PC-9 (cell line): ENCODE results near the gene AHCTF1. TPM values are rescaled to one million over a fixed set of nuclear protein-coding genes. Genes with fewer than 3 reads are reported as not detected.
"Not testable (repeated sequence)": the region's sequence is repeated elsewhere in the genome, so short reads cannot be mapped to it uniquely, and the experiment has no call there.

Experiments used
- BruUV-seq: library from RNA; stranded (reverse); fragments of 400-500 nt; replicated peaks from 2 replicates; lab custom pipeline; 2021; lab: Mats Ljungman, UMichigan
- CTCF ChIA-PET: fragments of 300-600 bp; sonication (Branson Sonifier 250); formaldehyde crosslinking; loops from one replicate; lab custom pipeline; 2022; ENCODE audit warnings: antibody characterized with exemption; lab: Charles Lee
- POLR2A ChIA-PET: fragments of 300-600 bp; sonication (Branson Sonifier 250); formaldehyde crosslinking; loops from one replicate; lab custom pipeline; 2022; ENCODE audit warnings: antibody characterized with exemption; ENCODE audit not compliant: unreplicated experiment; lab: Charles Lee
- DNase-seq, 2 experiments: peaks; one replicate each; pipeline versions ENCODE4 v3.0.0 to v3.0.0-alpha.2; 2015 to 2022; ENCODE audit warnings: mixed read lengths in 1 of 2
- H2AFZ ChIP-seq: fragments of 200-600 bp; sonication (generic); 2 replicates; pipeline ENCODE4 v1.8.1; 2017; ENCODE audit warnings: antibody characterized with exemption
- H3F3A ChIP-seq: fragments of 200-600 bp; sonication (generic); 2 replicates; pipeline ENCODE4 v1.8.1; 2017; ENCODE audit warnings: antibody characterized with exemption, mild to moderate bottlenecking, low read depth; ENCODE audit not compliant: insufficient read depth
- H3K27ac ChIP-seq: fragments of 200-600 bp; sonication (generic); 2 replicates; pipeline ENCODE4 v1.6.1; 2016; ENCODE audit warnings: mixed run types
- H3K27me3 ChIP-seq: fragments of 200-600 bp; sonication (generic); 2 replicates; pipeline ENCODE4 v1.6.1; 2016; ENCODE audit warnings: low read depth, mixed run types; ENCODE audit not compliant: insufficient read depth
- H3K36me3 ChIP-seq: fragments of 200-600 bp; sonication (generic); 2 replicates; pipeline ENCODE4 v1.6.1; 2016; ENCODE audit warnings: low read depth, mixed run types
- H3K4me1 ChIP-seq: fragments of 200-600 bp; sonication (generic); replicated peaks from 2 replicates; pipeline ENCODE4 v1.6.1; 2016; ENCODE audit warnings: mixed run types; ENCODE audit not compliant: insufficient read depth
- H3K4me2 ChIP-seq: fragments of 200-600 bp; sonication (generic); 2 replicates; pipeline ENCODE4 v1.6.1; 2017; ENCODE audit warnings: mixed run types
- H3K4me3 ChIP-seq: fragments of 200-600 bp; sonication (generic); 2 replicates; pipeline ENCODE4 v1.6.1; 2016; ENCODE audit warnings: mixed run types
- H3K79me2 ChIP-seq: fragments of 200-600 bp; sonication (generic); 2 replicates; pipeline ENCODE4 v1.6.1; 2017; ENCODE audit warnings: low read depth, mixed run types
- H3K9me2 ChIP-seq: fragments of 200-600 bp; sonication (generic); 2 replicates; pipeline ENCODE4 v1.8.1; 2017; ENCODE audit warnings: mild to moderate bottlenecking; ENCODE audit not compliant: insufficient read depth
- H3K9me3 ChIP-seq: fragments of 200-600 bp; sonication (generic); 2 replicates; pipeline ENCODE4 v1.8.1; 2016; ENCODE audit warnings: low read depth; ENCODE audit not compliant: insufficient read depth
- H4K20me1 ChIP-seq: fragments of 200-600 bp; sonication (generic); 2 replicates; pipeline ENCODE4 v1.8.1; 2017; ENCODE audit not compliant: insufficient read depth
- CTCF ChIP-seq: fragments of 200-600 bp; sonication (generic); conservative IDR thresholded peaks from 2 replicates; pipeline ENCODE4 v1.6.1; 2017; ENCODE audit warnings: mixed run types, antibody characterized with exemption, mild to moderate bottlenecking, moderate library complexity
- EZH2 ChIP-seq: fragments of 200-600 bp; sonication (generic); IDR thresholded peaks from 2 replicates; pipeline ENCODE4 v1.8.0; 2017; ENCODE audit warnings: antibody characterized with exemption, low read depth
- intact Hi-C: fragments of 100-400 bp; cut with micrococcal nuclease; formaldehyde crosslinking; loops from one replicate; pipeline ENCODE4 v1.10.0; 2022; ENCODE audit not compliant: unreplicated experiment
- total RNA-seq: library from RNA; stranded (reverse); gene quantifications from 2 replicates; pipeline ENCODE4 v1.2.3, GENCODE V29; 2021

AHCTF1 gene
- total RNA-seq, 1 experiment from 2014 or later = 34.3 TPM

- ChIA-PET POLR2A (no interaction called here), CTCF (no interaction called here)
- BruUV-seq = no TSS peak
Observed at GRCh38 chr1:246921481-246921880, 10.3 kb downstream of the AHCTF1 start.

GRCh38 chr1:246919902-246920301 lies 11.8 kb downstream of the AHCTF1 start:
- DNase-seq = no peak
- peaks cover 35% of the 10 kb centered on the region for H4K20me1 ChIP-seq
- TF ChIP-seq EZH2 (no peak), CTCF (no peak)
- peaks cover 16% of the 10 kb centered on the region; the same call in 1 of the 2 replicates for H3K36me3 ChIP-seq
- no TSS peak for BruUV-seq
- peaks cover 76% of the 10 kb centered on the region for H3K79me2 ChIP-seq
- H3F3A ChIP-seq = no peaks in the 10 kb centered on the region; the same call in 1 of the 2 replicates
- CTCF ChIA-PET = no interaction called here
- no peak overlapping the region for H3K4me2 ChIP-seq
- no peak overlapping the region for H2AFZ ChIP-seq
- no peaks in the 10 kb centered on the region for H3K9me3 ChIP-seq
- H3K27ac ChIP-seq = no peak overlapping the region
- intact Hi-C loops = no loop called here
- no peaks in the 10 kb centered on the region for H3K27me3 ChIP-seq
- no peaks in the 10 kb centered on the region for H3K9me2 ChIP-seq
- H3K4me1 ChIP-seq = no peaks in the 10 kb centered on the region
- no peak overlapping the region for H3K4me3 ChIP-seq
- POLR2A ChIA-PET = no interaction called here

More at GRCh38 chr1:246921481-246921880, 10.3 kb downstream of the AHCTF1 start:
- Histone ChIP-seq H3K36me3 (peaks cover 9% of the 10 kb centered on the region; the same call in 1 of the 2 replicates), H3K4me1 (no peaks in the 10 kb centered on the region), H3K9me3 (no peaks in the 10 kb centered on the region), H3K27me3 (no peaks in the 10 kb centered on the region), H2AFZ (no peak overlapping the region), H3K27ac (no peak overlapping the region), H3F3A (no peaks in the 10 kb centered on the region; the same call in 1 of the 2 replicates), H3K4me3 (no peak overlapping the region), H3K79me2 (peaks cover 91% of the 10 kb centered on the region), H4K20me1 (peaks cover 44% of the 10 kb centered on the region), H3K9me2 (no peaks in the 10 kb centered on the region), H3K4me2 (no peak overlapping the region)
- intact Hi-C loops = no loop called here
- no peak for DNase-seq
- no peak for TF ChIP-seq EZH2
- no peak for TF ChIP-seq CTCF

- H3K4me1 ChIP-seq, H3K9me2 ChIP-seq, DNase-seq, H3K9me3 ChIP-seq, H3K27ac ChIP-seq, H3K4me2 ChIP-seq, H3K27me3 ChIP-seq, BruUV-seq, H2AFZ ChIP-seq, intact Hi-C loops, H3F3A ChIP-seq, CTCF ChIA-PET, POLR2A ChIA-PET, H3K4me3 ChIP-seq: not testable (repeated sequence)
- peaks cover 14% of the 10 kb centered on the region; the same call in 1 of the 2 replicates for H4K20me1 ChIP-seq
- peaks cover 44% of the 10 kb centered on the region for H3K79me2 ChIP-seq
- H3K36me3 ChIP-seq = peaks cover 19% of the 10 kb centered on the region; the same call in 1 of the 2 replicates
Observed at GRCh38 chr1:246916026-246916923, 15.5 kb downstream of the AHCTF1 start.
